NOMO-1 (cell line): Measurements from ENCODE around the gene RELT.

ENCODE experiments used
- DNase-seq, 2 experiments: peaks; one replicate each; lab custom pipeline; 2025; ENCODE audit not compliant: unreplicated experiment in 2 of 2; lab: John Stamatoyannopoulos, UW

Gene RELT

DNA sequence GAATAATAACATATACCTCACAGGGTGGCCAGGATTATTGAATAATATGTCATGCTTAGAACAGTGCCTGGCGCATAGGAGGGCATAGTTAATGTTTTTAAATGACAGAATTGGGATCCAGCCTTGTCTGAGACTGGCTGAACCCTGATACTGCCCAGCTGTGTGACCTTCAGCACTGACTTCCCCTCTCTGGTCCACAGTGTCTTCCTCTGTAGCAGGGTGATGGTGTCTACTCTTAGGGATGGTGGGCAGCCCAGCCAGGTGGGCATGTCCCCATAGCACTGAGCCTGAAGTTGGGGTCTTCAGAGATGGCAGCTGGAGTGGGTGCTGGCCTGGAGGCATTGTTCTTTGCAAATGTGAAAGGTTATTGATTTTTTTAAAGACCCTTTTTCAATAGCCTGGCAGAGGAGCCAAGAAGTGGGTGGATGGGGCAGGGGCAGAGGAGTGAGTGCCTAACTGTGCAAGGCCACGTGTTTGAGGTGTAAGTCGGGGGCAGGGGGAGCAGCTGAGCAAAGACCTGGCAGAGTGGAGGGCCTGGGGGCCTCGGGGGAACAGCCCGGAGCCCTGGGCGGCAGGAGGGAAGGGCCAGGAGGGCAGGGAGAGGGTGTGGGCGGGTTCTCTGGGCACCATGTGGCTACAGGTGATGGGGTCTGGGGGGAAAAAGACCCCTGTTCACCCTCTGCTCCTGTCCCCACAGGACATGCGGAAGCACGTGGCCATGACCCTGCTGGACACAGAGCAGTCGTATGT, 29.8 kb upstream of the RELT start:
- no peak for DNase-seq

GRCh38 chr11:73347067-73347466, 29.1 kb upstream of the RELT start:
- no peak for DNase-seq

DNA sequence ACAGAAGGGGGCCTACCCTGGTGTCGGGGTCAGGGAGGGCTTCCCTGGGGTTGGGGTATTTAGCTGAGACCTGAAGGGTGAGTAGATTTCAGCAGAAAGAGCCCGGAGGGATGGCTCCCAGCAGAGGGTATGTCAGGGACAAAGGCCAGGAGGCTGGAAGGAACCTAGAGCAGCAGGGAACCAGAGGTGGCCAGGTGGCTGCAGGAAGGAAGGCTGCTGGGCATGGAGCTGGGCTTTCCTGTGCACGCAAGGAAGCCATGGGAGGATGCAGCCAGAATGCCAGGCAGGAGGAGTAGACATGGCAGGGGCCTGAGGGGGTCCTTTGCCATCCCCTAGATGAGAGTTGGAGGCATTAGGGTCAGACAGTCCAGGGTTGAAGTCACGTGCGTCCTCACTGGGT, 27.4 kb upstream of the RELT start:
- no peak for DNase-seq

DNA sequence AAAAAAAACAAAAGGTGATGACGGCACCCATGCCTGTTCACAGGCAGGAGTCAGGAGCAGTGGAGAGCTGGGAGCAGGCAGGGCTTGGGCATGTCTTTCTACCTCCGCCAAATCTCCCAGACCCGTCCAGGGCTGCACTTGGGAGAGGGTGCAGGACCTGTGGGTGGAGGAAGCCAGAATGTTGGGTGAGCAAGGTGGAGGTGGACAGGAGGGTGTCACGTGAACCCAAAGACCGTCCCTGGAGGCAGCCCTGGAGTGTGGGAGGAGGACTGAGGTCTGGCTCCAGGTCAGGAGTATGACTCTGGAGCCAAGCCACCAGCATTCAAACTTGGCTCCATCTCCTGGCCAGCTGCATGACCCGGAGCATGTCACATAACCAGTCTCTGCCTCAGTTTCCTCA, 26.6 kb upstream of the RELT start:
- DNase-seq, result no peak

GRCh38 chr11:73350908-73351636, 25.1 kb upstream of the RELT start:
- DNase-seq, result peak; percentile 72 to 75

- no peak for DNase-seq
Measured at GRCh38 chr11:73353422-73353821, 22.8 kb upstream of the RELT start.

GRCh38 chr11:73355109-73355508, 21.1 kb upstream of the RELT start:
- no peak for DNase-seq

GRCh38 chr11:73356979-73357860, 19.0 kb upstream of the RELT start:
- DNase-seq, result no peak

GRCh38 chr11:73358071-73358470, 18.1 kb upstream of the RELT start:
- DNase-seq, result no peak

- DNase-seq, result no peak
Measured at GRCh38 chr11:73359341-73359740, 16.9 kb upstream of the RELT start.

DNA sequence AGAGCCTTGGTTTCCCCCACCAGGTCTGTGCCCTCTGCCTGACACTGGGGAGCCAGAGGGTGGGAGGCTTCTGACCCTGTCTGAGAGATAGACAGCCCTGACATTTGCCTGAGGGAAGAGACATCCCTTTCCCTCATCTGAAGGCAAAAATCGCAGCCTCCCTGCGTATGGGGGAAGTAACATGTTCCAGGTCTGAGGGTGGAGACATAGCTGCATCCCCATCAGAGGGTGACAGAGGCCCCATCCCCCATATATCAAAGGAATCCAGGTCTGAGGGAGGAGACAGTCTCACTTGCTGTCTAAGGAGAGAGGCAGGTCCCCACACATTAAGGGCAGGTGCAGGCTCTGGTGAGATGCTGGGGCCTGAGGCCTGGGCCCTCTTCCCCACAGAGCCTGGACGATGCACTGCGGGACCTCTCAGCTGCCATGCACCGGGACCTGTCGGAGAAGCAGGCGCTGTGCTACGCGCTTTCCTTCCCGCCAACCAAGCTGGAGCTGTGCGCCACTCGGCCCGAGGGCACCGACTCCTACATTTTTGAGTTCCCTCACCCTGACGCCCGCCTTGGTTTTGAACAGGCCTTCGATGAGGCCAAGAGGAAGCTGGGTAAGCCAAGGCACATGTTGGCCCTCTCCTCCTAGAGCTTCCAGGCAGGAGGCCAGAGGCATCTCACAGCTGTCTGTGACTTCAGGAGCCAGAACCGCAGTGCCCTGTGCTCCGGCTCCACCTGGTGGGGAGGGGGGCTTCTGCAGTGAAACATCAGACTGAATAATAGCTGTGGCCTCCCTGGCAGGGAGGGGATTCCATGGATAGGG, 16.1 kb upstream of the RELT start:
- DNase-seq, result no peak

- DNase-seq, result no peak
Measured at GRCh38 chr11:73360743-73361369, 15.3 kb upstream of the RELT start.

GRCh38 chr11:73361953-73362776, 14.0 kb upstream of the RELT start:
- DNase-seq, result no peak

GRCh38 chr11:73363147-73363546, 13.1 kb upstream of the RELT start:
- no peak for DNase-seq

DNA sequence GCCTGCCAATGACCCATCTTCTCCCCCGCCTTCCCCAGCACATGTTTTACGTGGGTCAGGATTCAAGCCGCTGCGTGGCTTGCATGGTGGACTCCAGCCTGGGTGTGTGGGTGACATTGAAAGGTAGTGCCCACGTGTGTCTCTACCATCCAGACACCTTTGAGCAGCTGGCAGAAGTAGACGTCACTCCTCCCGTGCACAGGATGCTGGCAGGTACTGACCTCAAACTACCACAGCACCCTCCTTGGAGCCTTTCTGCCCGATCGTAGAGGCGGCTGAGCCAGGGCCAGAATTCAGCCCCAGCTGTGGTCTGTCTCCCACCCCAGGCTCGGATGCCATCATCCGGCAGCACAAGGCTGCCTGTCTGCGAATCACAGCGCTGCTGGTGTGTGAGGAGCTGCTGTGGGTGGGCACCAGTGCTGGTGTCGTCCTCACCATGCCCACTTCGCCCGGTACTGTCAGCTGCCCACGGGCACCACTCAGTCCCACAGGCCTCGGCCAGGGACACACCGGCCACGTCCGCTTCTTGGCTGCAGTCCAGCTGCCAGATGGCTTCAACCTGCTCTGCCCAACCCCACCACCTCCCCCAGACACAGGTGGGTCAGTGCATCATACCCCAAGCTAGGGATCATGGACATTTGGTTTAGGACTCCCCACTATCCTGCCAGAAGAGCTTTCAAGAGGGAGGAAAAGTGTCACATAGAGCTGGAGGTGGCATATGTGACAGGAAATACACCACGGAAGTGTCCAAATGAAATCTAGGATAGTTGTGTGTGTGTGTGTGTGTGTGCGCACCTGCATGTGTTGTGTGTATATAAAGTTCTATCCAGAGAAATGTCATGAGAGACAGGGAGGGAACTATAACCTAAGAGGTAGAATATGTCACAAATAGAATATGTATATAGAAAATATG, 10.6 kb upstream of the RELT start:
- no peak for DNase-seq

GRCh38 chr11:73366265-73366610, 10.0 kb upstream of the RELT start:
- DNase-seq, result peak in 1 of 2 experiments; percentile 51

DNA sequence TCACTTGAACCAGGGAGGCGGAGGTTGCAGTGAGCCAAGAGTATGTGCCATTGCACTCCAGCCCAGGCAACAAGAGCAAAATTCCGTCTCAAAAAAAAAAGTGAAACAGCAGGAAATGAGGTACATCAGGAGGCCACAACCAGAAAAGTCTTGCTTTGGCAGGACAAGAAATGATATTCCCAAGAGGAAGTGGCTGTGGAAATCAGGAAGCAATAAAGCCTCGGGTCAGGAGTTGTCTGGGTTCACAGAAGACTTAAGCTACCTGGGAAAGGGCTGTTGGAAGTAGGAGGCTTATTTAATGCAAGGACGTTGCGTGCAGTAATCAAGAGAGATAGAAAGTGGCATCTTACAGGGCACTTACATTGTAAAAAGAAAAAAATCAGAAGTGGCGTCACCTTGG, 9.2 kb upstream of the RELT start:
- DNase-seq, result no peak

DNA sequence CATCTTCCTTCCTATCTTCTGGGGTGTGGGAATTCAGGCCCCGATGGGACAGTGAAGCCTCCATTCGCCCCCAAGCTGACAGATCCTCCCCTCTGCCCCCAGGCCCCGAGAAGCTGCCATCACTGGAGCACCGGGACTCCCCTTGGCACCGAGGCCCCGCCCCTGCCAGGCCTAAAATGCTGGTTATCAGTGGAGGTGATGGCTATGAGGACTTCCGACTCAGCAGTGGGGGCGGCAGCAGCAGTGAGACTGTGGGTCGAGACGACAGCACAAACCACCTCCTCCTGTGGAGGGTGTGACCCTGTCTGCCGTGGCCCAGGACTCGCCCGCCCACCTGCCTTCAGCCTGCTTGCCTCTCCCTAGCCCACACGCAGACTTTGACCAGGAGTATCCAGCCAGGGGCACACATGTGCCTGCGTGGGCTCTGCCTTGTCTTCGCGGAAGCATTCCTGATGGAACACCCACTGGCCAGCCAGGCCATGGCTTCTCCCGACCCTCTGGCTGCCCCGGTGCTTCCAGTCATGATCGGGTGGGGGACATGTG, 8.6 kb upstream of the RELT start:
- DNase-seq, result no peak
